SK-N-MC (cell line): ENCODE measurements around the gene SLFN12L.

Source experiments
- EZH2 ChIP-seq: fragments of 200-600 bp; sonication (generic); IDR thresholded peaks from one replicate; pipeline ENCODE4 v1.6.1; 2017; ENCODE audit warnings: antibody characterized with exemption
- FOXP2 ChIP-seq: optimal IDR thresholded peaks from 2 replicates; pipeline ENCODE3; 2011; ENCODE audit warnings: mild to moderate bottlenecking, moderate library complexity; ENCODE audit not compliant: insufficient read depth; ENCODE audit errors: extremely low read length, control extremely low read depth
- POLR2AphosphoS5 ChIP-seq: IDR thresholded peaks from 2 replicates; pipeline ENCODE4 v1.6.1; 2012; ENCODE audit warnings: mild to moderate bottlenecking, low read depth, low read length, borderline replicate concordance

- TF ChIP-seq EZH2 (no peak), POLR2AphosphoS5 (no peak), FOXP2 (no peak)
Measured at GRCh38 chr17:35568561-35568960, 31.1 kb upstream of the SLFN12L start.
